Adipocyte (in vitro differentiated cells): ENCODE measurements around the gene ZP4.

Experiments used
- DNase-seq: peaks from one replicate; pipeline ENCODE4 v3.0.0-alpha.2; 2015; ENCODE audit warnings: low read depth
- H3K27me3 ChIP-seq: replicated peaks from 2 replicates; pipeline ENCODE4 v1.7.0; 2013; ENCODE audit warnings: mild to moderate bottlenecking, low read length, moderate library complexity; ENCODE audit not compliant: control insufficient read depth, insufficient read depth
- H3K36me3 ChIP-seq: 2 replicates; pipeline ENCODE4 v1.7.0; 2013; ENCODE audit warnings: low read length, mild to moderate bottlenecking, moderate library complexity; ENCODE audit not compliant: control insufficient read depth, insufficient read depth, severe bottlenecking
- H3K4me1 ChIP-seq: 2 replicates; pipeline ENCODE4 v1.7.0; 2013; ENCODE audit warnings: mild to moderate bottlenecking, low read length, moderate library complexity; ENCODE audit not compliant: control insufficient read depth, insufficient read depth
- H3K4me3 ChIP-seq: 2 replicates; pipeline ENCODE4 v1.7.0; 2013; ENCODE audit warnings: mild to moderate bottlenecking, low read length, moderate library complexity
- H3K9ac ChIP-seq: 2 replicates; pipeline ENCODE4 v1.7.0; 2013; ENCODE audit warnings: mild to moderate bottlenecking, low read length, moderate library complexity
- H3K9me3 ChIP-seq: 2 replicates; pipeline ENCODE4 v1.7.0; 2013; ENCODE audit warnings: mild to moderate bottlenecking, low read length, moderate library complexity; ENCODE audit not compliant: control insufficient read depth

ZP4 gene

GRCh38 chr1:237890822-237891221 lies at the start of gene ZP4:
Gene ZP4 (minus strand): TSS chr1:237890922. CDS start chr1:237890635, 287 bp downstream.
- Histone ChIP-seq H3K9me3 (no peaks in the 10 kb centered on the region), H3K4me1 (no peaks in the 10 kb centered on the region), H3K4me3 (no peak within 1 kb of the TSS), H3K9ac (no peak within 1 kb of the TSS), H3K36me3 (no peaks in the 10 kb centered on the region), H3K27me3 (no peaks in the 10 kb centered on the region)
- DNase-seq: no peak

- H3K4me1 ChIP-seq: no peaks in the 10 kb centered on the region
- no peak overlapping the region for H3K4me3 ChIP-seq
- H3K36me3 ChIP-seq: no peaks in the 10 kb centered on the region
- DNase-seq: no peak
- no peak overlapping the region for H3K9ac ChIP-seq
- H3K27me3 ChIP-seq: no peaks in the 10 kb centered on the region
- H3K9me3 ChIP-seq: no peaks in the 10 kb centered on the region
Measured at GRCh38 chr1:237938553-237938952, 47.8 kb upstream of the ZP4 start.

- DNase-seq: no peak
Measured at GRCh38 chr1:237938068-237938467, 47.3 kb upstream of the ZP4 start.

GRCh38 chr1:237932816-237933215 lies 42.1 kb upstream of the ZP4 start:
- H3K9me3 ChIP-seq: no peaks in the 10 kb centered on the region
- H3K36me3 ChIP-seq: no peaks in the 10 kb centered on the region
- no peaks in the 10 kb centered on the region for H3K27me3 ChIP-seq
- H3K9ac ChIP-seq: no peak overlapping the region
- no peaks in the 10 kb centered on the region for H3K4me1 ChIP-seq
- DNase-seq: no peak
- no peak overlapping the region for H3K4me3 ChIP-seq

More at GRCh38 chr1:237938068-237938467, 47.3 kb upstream of the ZP4 start:
- H3K27me3 ChIP-seq: no peaks in the 10 kb centered on the region
- H3K9ac ChIP-seq: no peak overlapping the region
- H3K4me1 ChIP-seq: no peaks in the 10 kb centered on the region
- no peaks in the 10 kb centered on the region for H3K9me3 ChIP-seq
- no peak overlapping the region for H3K4me3 ChIP-seq
- no peaks in the 10 kb centered on the region for H3K36me3 ChIP-seq

- H3K9me3 ChIP-seq: no peaks in the 10 kb centered on the region
- no peak for DNase-seq
- no peaks in the 10 kb centered on the region for H3K27me3 ChIP-seq
- no peaks in the 10 kb centered on the region for H3K4me1 ChIP-seq
- no peaks in the 10 kb centered on the region for H3K36me3 ChIP-seq
- H3K9ac ChIP-seq: no peak overlapping the region
- H3K4me3 ChIP-seq: no peak overlapping the region
Measured at GRCh38 chr1:237931581-237931980, 40.9 kb upstream of the ZP4 start.

DNA sequence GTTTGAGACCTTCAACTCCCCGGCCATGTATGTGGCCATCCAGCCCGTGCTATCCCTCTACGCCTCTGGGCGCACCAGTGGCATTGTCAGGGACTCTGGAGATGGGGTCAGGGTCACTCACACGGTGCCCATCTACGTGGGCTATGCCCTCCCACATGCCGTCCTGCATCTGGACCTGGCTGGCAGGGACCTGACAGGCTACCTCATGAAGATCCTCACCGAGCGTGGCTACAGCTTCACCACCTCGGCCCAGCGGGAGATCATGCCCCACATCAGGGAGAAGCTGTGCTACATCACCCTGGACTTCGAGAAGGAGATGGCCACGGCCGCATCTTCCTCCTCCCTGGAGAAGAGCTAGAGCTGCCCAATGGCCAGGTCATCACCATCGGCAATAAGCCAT lies 36.5 kb upstream of the ZP4 start:
- Histone ChIP-seq H3K27me3 (no peaks in the 10 kb centered on the region), H3K36me3 (no peaks in the 10 kb centered on the region), H3K9me3 (no peaks in the 10 kb centered on the region), H3K4me1 (no peaks in the 10 kb centered on the region), H3K9ac (no peak overlapping the region), H3K4me3 (no peak overlapping the region)
- DNase-seq: no peak

DNA sequence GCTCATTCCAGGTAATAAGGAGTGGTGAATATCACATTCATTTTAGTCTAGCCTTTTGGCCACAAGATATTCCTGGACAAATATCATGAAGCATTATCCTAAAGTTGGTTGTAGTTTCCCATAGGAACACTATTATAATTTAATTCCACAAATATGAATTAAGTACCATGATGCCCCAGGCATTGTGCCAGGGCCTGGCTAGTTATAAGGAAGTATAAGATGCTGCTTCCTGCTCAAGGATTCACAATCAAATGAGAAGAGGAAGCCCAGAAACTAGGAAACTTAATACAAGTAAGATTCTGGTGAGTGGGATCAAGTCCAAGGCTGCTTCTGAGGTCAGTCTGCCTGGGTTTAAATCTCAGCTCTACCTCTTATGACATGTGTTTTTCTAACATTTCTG lies 30.6 kb upstream of the ZP4 start:
- Histone ChIP-seq H3K4me3 (no peak overlapping the region), H3K4me1 (no peaks in the 10 kb centered on the region), H3K9ac (no peak overlapping the region), H3K27me3 (no peaks in the 10 kb centered on the region), H3K36me3 (no peaks in the 10 kb centered on the region), H3K9me3 (no peaks in the 10 kb centered on the region)
- DNase-seq: no peak

DNA sequence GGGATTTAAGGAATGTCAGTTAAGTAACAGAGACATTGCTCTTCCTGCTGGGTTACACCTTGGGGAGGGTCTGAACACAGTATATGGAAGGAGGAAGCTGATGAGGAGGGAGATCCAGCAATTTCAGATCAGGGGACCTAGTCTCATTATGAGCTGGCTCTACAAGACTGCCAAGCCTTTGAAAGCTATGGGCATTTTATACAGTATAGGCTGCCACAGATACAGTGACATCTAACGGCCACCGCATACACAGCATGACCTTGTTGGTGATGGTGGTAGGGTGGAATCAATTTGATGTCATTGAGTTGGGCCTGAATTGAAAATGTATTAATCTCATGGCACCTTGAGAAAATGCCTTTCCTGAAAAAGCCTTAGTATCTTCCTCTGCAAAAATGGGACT lies 22.6 kb upstream of the ZP4 start:
- Histone ChIP-seq H3K4me3 (no peak overlapping the region), H3K36me3 (no peaks in the 10 kb centered on the region), H3K27me3 (no peaks in the 10 kb centered on the region), H3K4me1 (no peaks in the 10 kb centered on the region), H3K9me3 (peaks cover 13% of the 10 kb centered on the region), H3K9ac (no peak overlapping the region)
- no peak for DNase-seq

DNA sequence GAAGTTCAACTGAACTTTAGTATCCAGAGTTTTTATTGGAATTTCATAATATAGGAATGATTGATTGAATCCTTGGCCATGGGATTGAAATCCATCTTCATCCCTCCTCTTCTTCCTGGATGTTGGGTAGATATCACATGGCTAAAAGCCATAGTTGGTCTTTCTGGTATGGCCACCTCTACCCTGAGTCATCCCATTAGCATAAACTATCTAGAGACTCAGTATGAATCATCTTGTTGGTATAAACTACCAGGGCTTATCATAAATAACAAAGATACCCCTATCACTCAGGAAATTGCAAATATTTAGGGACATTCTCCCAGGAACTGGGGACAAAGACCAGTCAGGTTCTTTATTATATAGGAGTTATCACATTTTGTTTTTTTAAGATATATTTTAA lies 21.2 kb upstream of the ZP4 start:
- Histone ChIP-seq H3K36me3 (no peaks in the 10 kb centered on the region), H3K4me1 (no peaks in the 10 kb centered on the region), H3K9me3 (peaks cover 13% of the 10 kb centered on the region), H3K4me3 (no peak overlapping the region), H3K27me3 (no peaks in the 10 kb centered on the region), H3K9ac (no peak overlapping the region)
- DNase-seq: no peak

- Histone ChIP-seq H3K9me3 (peaks cover 13% of the 10 kb centered on the region), H3K9ac (no peak overlapping the region), H3K27me3 (no peaks in the 10 kb centered on the region), H3K36me3 (no peaks in the 10 kb centered on the region), H3K4me3 (no peak overlapping the region), H3K4me1 (no peaks in the 10 kb centered on the region)
- no peak for DNase-seq
Measured at GRCh38 chr1:237910834-237911233, 20.1 kb upstream of the ZP4 start.

DNA sequence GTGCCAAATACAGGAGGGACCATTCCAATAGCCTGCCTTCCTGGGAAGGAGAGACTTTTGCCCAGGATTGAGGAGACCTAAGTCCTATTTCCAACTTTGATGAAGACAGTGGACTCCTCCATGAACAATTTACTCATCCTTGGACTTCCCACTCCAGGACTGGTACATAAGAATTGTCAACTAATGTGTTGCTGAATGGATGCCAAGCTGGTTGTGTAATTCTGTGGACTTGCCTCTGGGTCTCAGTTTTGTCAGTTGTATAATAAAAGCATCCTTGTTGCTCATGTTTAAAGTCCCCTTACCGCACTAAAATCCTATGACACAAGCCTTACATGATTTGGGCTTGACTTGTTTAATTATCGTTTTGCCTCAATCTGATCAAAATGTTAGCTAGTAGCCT lies 13.2 kb upstream of the ZP4 start:
- Histone ChIP-seq H3K9ac (no peak overlapping the region), H3K4me1 (peaks cover 8% of the 10 kb centered on the region), H3K9me3 (no peaks in the 10 kb centered on the region), H3K36me3 (no peaks in the 10 kb centered on the region), H3K4me3 (no peak overlapping the region), H3K27me3 (no peaks in the 10 kb centered on the region)
- DNase-seq: no peak

- H3K9me3 ChIP-seq: no peaks in the 10 kb centered on the region
- H3K9ac ChIP-seq: no peak overlapping the region
- H3K4me1 ChIP-seq: peaks cover 8% of the 10 kb centered on the region
- no peak overlapping the region for H3K4me3 ChIP-seq
- no peak for DNase-seq
- H3K36me3 ChIP-seq: no peaks in the 10 kb centered on the region
- no peaks in the 10 kb centered on the region for H3K27me3 ChIP-seq
Measured at GRCh38 chr1:237902960-237903743, 12.4 kb upstream of the ZP4 start.
